HG03457 (cell line): ENCODE data around the gene PIEZO2.

Experiments
- ATAC-seq: cut with Tn5 transposase; IDR thresholded peaks from one replicate; pipeline ENCODE4 v1.9.1; 2021; ENCODE audit warnings: moderate number of reproducible peaks; ENCODE audit not compliant: unreplicated experiment

The PIEZO2 gene

DNA sequence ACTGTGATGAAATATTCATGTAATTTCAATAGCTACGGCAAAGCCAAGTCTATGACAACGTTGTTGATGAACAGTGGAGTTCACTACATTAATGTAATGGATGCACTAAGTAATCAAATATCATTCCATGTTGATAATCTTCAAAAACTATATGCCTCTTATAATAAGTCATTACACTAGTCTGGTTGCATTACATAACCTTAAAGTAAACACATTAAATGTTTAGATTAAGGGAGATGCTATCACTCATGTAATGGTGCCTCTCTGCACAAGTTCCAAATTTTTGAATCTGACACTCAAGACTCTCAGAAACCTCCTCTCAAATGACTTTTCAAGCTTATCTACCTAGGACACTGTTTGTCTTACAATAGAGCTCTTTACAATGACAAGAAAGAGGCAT lies 35.4 kb downstream of the PIEZO2 start:
- no peak for ATAC-seq

DNA sequence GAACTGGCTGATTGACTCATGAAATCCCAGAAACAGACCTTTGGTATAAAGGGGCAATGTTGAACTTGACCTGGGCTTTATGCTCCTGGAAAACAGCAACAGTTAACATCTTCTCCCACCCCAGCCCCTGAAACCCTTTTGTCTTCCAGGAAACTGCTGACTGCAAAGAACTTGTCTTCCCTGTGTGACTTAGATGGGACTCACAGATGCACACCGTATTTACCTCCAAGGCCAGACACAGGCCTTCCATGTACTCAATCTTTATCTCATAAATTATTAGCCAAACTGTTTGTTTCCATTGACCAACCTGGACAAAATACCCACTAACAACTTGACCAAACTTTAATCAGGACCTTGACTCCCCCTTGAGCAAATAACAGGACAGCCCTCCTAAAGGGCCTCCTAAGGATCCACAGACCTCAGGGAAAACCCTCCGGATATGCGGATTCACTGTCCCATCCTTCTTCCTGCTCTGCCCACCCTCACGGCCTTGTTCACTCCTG lies 36.3 kb downstream of the PIEZO2 start:
- no peak for ATAC-seq

DNA sequence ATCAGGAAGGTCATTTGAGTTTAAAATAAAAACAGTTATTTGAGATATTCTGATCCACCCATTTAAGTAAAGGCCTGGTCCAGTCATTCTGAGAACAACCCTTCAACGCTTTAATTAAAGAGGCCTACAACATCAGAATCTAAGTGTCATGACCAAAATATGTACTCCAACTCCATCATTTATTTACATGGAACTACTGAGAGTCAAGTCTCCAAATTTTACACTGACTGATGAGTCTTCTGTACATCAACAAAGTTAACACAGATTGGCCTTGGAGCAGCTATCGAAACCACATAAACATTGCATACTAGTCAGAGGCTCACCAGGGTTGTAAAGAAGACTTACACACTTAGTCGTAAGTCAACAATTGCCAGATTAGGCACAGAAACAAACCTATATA lies 37.1 kb downstream of the PIEZO2 start:
- ATAC-seq = no peak

DNA sequence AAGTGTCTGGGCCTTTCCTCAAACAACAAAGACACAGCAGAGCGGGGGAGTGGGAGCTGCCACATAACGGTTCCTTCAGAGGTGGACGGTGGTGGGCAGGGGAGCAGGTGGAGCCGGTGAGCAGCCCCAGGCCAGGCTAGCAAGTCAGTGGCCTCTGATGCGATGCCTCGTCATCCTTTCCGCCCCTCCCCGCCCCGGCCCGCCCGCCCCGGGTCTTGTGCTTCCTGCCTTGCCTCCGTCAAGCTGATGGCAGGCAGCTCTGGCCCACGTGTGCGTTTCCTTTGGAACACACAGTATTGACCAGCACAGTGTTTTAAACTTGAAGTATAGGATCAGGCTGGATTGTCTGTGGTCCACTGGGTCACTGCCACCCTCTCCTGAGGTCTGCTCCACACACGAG lies 38.9 kb downstream of the PIEZO2 start:
- ATAC-seq = no peak

DNA sequence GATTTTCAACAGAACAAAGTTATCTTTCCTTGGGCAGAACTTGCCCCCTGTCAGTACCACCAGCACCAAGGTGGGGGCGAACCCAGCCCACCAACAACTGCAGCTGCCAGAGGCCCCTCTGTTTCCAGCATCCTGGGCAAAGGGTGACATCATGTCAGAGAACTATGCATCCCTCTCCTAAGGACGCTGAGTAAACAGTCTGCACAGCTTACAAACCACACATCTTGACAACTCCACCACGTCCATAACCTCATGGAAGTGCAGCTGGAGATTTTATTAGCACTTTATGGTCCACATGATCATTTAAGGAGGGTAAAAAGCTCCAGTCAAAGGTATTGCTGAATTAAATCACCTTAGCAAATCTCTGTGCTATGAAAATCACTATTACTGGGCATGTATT lies 40.4 kb downstream of the PIEZO2 start:
- ATAC-seq = no peak

DNA sequence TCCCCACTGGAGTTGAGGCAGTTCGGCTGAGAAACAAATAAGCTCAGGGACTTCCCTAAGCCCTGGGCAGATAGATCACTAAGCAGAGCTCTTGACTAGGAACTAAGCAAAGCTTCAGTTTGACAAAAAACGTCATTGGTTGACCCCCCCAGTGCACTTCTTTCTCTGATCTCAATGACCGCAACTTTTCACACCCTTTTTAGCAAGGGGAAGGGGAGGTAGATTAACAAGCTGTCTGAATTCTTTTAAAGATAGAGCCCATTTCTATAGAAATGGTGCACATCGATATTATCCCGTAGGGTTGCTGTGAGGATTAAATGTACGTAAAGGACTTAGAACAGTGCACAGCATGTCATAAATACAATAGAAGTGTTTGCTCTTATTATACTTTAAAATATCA lies 42.5 kb downstream of the PIEZO2 start:
- no peak for ATAC-seq

DNA sequence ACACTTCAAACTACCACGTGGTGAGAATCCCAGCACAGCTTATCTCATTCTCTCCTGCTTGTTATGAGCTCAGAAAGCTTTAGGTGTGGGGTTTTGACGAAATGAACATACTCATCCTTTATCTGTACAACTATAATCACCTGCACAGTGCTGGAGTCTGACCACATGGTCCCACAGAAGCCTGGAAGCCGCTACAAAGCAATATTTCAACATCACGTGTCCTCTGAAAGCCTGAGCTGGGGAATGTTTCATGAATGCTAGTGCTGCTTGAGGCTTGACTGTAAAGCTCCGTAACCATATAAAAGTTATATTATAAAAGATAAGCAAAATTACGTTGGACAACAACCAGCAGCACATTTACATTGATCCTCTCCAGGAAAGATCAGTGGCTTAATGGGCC lies 43.9 kb downstream of the PIEZO2 start:
- no peak for ATAC-seq

DNA sequence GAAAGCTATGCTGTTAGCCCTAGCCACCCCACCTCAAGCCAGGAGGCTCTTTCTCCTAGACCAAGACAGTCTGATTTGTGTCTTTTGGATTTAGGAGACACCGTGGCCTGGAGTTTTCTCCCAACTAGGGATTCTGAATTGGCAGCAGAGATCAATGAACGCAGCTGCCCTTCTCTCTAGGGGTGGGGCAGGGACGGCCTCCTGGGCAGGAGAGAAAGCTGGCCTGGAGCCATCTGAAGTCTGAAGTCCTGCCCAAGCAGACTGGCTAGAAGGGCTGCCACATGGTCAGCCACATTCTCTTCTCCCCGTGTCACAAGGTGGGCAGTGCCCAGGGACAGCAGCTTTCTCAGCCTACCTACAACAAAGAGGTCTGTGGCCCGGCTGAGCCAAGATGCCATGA lies 45.1 kb downstream of the PIEZO2 start:
- no peak for ATAC-seq

DNA sequence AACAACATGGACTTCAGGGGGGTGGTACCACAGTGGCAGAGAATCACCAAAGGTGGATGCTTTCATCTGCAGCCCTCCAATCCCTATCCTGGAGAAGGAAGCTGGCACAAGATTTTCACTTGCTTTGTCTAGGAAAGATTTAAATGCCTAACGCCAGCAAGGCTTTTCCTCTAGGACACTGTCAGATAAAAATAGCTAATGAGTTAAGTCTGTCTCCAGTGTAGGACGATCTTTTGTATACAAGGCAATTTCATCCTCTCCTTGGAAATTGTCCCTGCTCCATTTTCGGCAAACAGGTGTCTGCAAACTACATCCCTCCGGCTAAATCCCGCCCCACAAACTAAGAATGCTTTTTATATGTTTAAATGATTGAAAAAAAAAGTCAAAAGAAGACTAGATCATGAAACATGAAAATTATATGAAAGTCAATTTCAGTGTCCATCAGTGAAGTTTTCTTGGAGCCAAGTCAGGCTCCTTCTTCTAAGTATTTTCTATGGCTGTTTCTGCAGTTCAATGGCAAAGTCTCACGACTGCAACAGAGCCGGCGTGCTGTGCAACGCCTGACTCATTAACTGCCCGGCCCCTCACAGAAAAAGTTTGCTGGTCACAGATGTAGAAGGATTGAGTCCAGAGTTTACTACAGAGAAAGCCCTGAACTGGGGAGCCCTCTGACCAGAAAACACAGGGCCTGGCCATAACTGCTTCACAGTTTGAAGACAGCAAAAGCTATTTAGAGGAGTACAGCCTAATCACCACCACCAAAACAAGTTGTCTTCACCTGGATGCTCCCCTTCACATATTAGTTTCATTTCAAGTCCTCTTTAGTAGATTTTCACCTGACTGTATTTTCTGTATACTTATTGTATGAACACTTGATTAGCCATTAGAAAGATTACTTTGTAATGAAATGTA lies 52.3 kb downstream of the PIEZO2 start:
- no peak for ATAC-seq

DNA sequence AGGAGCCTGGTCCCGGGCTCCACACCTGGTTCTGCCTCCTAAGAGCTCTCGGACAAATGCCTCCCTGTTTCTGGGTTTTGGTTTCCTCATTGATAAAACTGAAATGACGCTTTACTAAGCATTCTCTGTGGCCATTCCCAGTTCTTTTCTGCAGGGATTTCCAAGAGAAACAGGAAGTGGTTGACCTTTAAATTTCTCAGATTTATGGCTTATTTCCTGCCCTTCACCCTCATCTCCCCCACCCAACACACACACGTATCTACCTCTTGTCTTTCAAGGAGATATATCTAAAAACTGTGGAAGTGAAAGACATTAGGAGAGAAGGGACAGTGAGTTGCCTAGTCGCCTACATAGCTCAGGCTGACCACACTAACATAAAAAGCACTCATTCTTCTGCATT lies 53.0 kb downstream of the PIEZO2 start:
- no peak for ATAC-seq

DNA sequence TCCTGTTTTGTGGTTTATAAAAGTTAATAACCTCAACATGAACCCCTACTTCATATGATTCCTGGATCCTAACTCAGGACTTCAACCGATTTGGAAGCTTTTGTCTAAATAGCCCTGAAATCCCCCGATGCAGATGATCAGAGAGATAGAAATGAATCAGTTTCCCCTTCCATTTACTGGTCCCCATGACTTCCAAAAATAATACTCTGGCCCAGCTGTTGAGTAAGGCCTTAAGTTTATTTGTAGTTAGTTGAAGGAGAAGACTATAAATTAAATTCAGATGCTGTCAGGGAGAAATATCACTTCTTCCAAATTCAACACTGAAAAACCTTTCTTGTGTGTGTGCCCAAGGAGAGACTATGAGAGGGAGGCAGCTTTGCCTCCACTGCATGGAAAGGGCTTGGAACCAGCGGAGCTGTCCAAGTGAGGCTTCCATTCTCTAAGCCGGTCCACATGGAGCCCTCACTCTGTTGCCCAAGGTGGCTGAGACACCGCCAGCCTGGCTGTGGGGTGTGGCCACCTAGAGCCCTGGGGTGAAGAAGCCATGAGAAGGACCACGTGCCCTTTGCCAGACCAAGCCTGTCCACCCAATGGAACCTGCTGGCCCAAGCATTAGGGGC lies 53.6 kb downstream of the PIEZO2 start:
- ATAC-seq = no peak

DNA sequence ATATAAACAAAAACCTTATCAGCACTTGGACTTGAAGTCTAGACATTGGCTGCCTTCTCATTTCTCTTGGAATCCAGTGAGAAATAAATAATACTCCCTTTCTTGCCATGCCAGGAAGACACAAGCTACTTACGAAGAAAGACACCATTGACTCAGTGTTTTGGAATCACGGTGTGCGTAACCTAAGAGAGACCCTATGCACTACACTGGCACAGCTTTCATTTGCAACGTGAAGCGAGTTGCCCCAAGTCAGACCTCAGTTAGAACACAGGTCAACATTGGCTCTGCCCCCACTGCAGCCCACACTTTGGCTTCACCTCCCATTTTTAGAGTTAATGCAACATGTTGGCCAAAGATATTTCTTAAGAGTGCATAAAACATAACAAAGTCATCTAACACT lies 54.2 kb downstream of the PIEZO2 start:
- no peak for ATAC-seq

DNA sequence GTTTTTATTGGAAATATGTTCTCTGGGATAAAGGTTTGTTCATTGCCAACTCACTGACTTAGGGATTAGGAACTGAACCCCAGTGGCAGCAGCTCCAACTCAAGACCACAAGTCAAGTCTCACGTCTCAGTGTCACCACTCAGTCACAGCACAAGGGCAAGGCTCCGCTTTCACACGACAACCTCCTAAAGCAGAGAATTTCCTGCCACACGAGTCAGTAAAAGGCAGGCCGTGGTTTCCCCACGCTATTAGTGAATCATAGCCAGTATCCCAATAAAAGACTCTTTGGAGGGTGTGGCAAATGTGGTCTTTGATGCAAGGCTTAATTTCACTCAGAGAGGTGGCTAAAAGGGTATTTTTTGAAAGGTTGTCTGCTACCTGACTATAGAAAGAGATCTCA lies 57.6 kb downstream of the PIEZO2 start:
- no peak for ATAC-seq

DNA sequence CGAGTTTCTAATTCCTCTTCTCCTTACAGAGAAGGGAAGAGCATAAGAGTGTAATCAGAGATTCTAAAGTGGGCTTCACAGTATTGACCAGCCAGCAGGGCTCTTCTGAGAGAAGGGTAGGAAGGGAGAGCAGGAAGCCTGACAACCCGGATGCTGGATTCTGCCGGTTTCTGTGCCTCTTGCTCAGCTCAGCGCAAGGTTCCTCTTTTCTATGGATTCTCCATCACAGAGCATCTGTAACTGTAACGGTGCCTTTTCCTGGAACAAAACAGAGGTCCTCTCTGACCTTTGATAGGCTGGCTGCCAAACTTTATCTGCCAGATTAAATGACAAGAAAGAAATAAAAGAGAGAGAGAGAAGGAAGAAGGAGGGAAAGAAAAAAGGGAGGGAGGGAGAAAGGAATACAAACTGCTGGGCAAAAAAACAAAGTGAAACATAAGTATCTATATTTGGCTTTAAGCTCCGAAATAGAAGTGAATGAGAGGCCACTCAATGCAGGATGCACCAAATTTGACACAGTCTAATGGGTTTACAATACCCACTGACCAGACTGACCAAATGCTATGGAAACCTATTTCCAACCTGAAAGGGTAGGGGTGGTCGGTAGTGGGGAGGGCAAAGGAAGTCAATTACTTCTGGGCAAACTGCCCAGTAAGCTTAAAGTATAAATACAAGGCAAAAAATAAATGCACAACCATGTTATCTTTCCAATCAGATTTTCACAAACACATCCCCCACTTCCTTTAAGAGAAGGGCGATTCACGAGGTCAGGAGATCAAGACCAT lies 59.2 kb downstream of the PIEZO2 start:
- no peak for ATAC-seq

DNA sequence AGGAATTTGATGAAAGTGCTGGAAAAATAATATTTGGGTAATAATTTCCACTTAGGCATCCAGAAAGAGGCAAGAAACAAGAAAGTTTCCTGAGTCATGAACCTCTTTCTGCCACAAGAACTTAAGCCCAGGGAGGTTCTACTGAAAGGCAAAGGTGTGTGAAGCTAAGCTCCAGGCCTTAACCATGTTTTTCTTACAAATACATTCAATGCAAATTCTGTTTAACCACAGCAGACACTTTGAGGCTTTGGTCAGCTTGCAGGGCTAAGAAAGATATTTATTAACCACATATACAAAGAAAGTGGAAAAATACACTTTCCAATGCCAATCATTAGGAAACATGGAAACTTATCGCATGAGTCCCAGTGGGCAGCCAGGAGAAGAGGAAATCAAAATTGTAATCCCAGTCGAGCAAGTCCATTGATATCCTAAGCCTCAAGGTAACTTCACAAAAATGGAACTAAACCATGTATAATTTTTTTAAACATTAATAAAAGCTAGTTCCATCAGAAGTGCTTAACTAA lies 68.3 kb downstream of the PIEZO2 start:
- no peak for ATAC-seq

DNA sequence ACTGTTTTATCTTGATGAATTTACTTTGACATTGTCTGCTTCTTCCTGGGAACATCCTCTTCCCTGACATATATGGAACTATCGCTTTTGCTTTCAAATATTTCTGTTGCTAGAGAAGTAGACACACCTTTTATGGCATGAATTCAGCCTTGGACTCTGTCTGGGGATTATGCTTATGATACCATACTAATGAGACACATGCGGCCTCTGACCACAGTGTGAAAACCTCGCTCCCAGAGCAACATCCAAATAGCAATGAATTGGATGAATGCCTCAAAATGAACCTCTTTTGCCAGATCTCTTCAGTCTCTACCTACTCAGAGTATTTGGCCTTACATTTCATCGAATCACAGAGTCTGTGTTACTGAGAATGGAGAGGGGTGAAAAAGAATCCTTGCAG lies 70.9 kb downstream of the PIEZO2 start:
- no peak for ATAC-seq

DNA sequence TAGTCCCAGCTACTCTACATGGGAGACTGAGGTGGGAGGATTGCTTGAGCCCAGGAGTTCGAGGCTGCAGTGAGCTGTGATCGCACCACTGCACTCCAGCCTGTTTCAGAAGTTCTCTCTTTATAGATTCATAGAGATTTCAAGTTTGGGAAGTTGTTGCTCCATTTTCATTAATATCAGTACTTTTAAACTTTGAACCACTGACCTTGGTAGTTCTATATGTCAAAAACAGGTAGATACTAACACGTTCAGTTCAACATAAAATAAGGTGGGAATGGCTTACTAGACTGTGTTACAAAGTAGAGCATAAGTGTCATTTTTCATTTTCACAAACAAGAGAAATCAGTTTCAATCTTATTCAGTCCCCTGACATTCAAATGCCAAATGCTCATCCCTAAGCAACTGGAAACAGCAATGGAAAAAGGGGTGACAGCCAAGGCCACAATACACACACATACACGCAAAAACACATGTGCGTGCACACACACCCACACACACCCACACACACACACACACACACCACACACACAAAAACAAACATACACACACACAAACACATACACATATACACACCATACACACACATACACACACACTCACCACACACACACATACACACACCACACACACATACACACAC lies 71.7 kb downstream of the PIEZO2 start:
- no peak for ATAC-seq

DNA sequence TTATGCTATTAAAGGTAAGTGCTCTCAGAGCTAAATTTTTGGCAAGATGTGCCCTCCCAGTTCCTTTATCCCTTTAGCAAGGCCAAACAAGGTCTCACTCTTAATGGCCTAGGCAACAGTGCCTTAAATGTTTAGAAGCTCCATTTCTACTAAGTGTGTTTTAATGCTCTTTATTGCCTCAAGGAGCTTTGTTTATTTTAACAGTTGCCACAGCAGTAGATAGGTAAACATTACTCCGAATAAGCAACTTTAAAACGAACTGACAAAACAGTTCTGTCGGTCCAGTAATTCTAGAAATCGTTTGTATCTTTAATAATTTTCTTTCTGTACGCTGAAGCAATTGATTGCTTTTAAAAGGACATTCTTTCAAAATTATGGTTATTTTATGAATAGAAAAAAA lies 74.5 kb downstream of the PIEZO2 start:
- ATAC-seq = no peak

DNA sequence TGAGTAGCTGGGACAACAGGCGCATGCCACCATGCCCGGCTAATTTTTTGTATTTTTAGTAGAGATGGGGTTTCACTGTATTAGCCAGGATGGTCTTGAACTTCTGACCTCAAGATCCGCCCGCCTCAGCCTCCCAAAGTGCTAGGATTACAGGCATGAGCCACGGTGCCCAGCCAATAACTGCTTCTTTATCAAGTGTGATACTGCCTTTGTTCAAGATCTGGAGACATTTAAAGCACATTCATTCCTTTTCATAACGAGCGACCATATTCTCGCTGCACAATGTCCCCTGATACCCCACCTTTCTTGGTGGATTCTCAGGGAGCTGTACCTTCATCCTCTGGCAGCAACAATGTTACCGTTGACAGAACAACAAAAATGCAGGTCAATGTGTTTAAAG lies 75.4 kb downstream of the PIEZO2 start:
- ATAC-seq = no peak

DNA sequence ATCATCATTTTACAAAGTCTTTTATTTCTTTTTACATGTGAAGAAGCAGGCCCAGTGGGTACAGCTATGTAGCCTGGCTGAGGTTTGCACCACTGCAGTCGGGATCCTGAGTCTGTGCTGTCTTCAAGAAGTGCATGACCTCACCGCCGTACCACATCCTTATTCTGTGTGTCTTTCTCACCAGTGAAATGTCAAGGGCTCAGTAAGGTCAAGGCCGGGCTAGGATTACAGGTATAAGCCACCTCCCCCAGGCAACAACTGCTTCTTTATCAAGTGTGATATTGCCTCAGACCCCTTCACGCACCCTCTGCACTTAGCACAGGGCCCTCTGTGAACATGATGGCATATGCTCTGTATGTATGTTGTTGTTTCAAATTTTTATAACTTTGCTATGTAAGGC lies 76.7 kb downstream of the PIEZO2 start:
- ATAC-seq = no peak

DNA sequence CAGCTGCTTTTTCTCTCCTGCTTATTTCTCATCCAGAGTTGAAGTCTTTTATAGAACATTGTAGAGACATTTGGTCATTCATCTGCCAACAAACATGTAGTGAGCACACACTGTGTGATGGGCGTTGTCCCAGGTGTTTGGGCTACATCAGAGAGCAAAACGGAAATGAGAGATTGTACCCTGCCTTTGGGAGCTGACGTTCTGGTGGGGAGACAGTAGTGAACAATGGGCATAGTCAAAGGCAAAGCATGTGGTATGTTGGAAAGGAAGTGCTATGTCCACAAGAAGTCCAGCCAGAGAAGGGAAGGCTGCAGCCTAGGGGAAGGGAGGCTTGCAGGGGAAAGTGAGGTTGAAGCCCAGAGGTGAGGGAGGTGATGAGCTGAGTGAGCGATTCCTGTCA lies 78.1 kb downstream of the PIEZO2 start:
- no peak for ATAC-seq
